HepG2 (cell line): ENCODE data around the gene TLR2. TPM values are rescaled to one million over a fixed set of nuclear protein-coding genes. Genes with fewer than 3 reads are reported as not detected.

Experiments used
- TCF7L2 ChIP-seq: IDR thresholded peaks from 2 replicates; pipeline ENCODE4 v1.6.1; 2011; ENCODE audit warnings: mild to moderate bottlenecking, low read depth, low read length, moderate library complexity
- ZBTB40 ChIP-seq, 2 experiments: fragments of 450-650 bp in 1 of 2; sonication (generic) in 1 of 2; formaldehyde crosslinking in 1 of 2; IDR thresholded peaks; 2 replicates each; pipeline versions ENCODE4 v1.6.1 to v1.8.0; 2016 to 2022; ENCODE audit warnings: antibody characterized with exemption in 1 of 2, mild to moderate bottlenecking in 1 of 2, missing genetic modification reagents in 1 of 2
- ZNF136 ChIP-seq: sonication (generic); formaldehyde crosslinking; IDR thresholded peaks from 2 replicates; pipeline ENCODE4 v1.8.1; 2022; ENCODE audit warnings: low read depth, mild to moderate bottlenecking, moderate library complexity, missing genetic modification reagents
- ZNF746 ChIP-seq: sonication (generic); formaldehyde crosslinking; IDR thresholded peaks from 2 replicates; pipeline ENCODE4 v1.8.0; 2022; ENCODE audit warnings: mild to moderate bottlenecking, missing genetic modification reagents
- polyA plus RNA-seq, 8 experiments: library from polyadenylated mRNA; depleted of rRNA in 3 of 8; stranded (reverse) in 7 of 8; unstranded in 1 of 8; fragments of >200 nt; fragmentation: Illumina TruSeq in 4 of 8; extraction: Trizol in 4 of 8; gene quantifications; 2 replicates each; pipeline versions ENCODE4 v1.2.1 to v1.2.3, GENCODE V29; 2011 to 2016; ENCODE audit warnings: low read depth in 4 of 8, missing spikeins in 1 of 8, mixed read lengths in 1 of 8; ENCODE audit not compliant: insufficient read depth in 1 of 8
- total RNA-seq, 5 experiments: library from RNA; depleted of rRNA; stranded (reverse); fragments of >200 nt; fragmentation: Illumina TruSeq; extraction: Trizol; gene quantifications; 2 replicates each; pipeline ENCODE4 v1.2.3, GENCODE V29; 2016; ENCODE audit warnings: low read depth in 1 of 5

TLR2 gene
- total and polyA plus RNA-seq, 2 of the 13 experiments (the other 11 are each of a cell fraction or from before 2014, with no cell fraction given), result 0.63 to 0.73 TPM

GRCh38 chr4:153710681-153711080 lies 26.6 kb downstream of the TLR2 start (continued):
- TF ChIP-seq ZBTB40 (IDR thresholded peaks at IDR 0.05) (no peak), ZBTB40 (CRISPR knock-in tag; IDR thresholded peaks at IDR 0.05) (no peak), ZNF136 (CRISPR knock-in tag) (no peak), TCF7L2 (no peak), ZNF746 (CRISPR knock-in tag) (no peak)
